Sigmoid colon (tissue), 4 donors: ENCODE data around the gene SLC5A5.
A peak's percentile ranks its signal among the peaks of the same experiment; 100 is the strongest.

ENCODE experiments used
- CTCF ChIP-seq, 4 experiments: fragments of 450-650 bp in 3 of 4; fragments of 200-600 bp in 1 of 4; IDR thresholded peaks; one replicate each; pipeline ENCODE4 v1.5.1; 2016 to 2019; ENCODE audit warnings: antibody characterized with exemption in 4 of 4, mild to moderate bottlenecking in 3 of 4, moderate library complexity in 2 of 4
- EP300 ChIP-seq, 4 donors: sonication (generic); formaldehyde crosslinking; IDR thresholded peaks; one replicate each; pipeline ENCODE4 v1.6.1; 2017; ENCODE audit warnings: antibody characterized with exemption in 4 of 4
- POLR2A ChIP-seq, 2 donors: fragments of 450-650 bp; IDR thresholded peaks; one replicate each; pipeline ENCODE4 v1.6.1; 2016; ENCODE audit warnings: antibody characterized with exemption in 2 of 2, mild to moderate bottlenecking in 2 of 2, moderate library complexity in 2 of 2
- POLR2AphosphoS5 ChIP-seq, 4 donors: sonication (generic); formaldehyde crosslinking; IDR thresholded peaks; one replicate each; pipeline ENCODE4 v1.6.1; 2017; ENCODE audit warnings: antibody characterized with exemption in 4 of 4

GRCh38 chr19:17841810-17842662, 29.7 kb upstream of the SLC5A5 start:
- TF ChIP-seq POLR2A (IDR thresholded peaks at IDR 0.05) (no peak), CTCF (IDR thresholded peaks at IDR 0.05) (no peak), POLR2AphosphoS5 (IDR thresholded peaks at IDR 0.05) (peak in 1 of 4 donors; percentile 15), EP300 (IDR thresholded peaks at IDR 0.05) (no peak)
